Sigmoid colon (tissue), 4 donors: Measurements from ENCODE around the gene TBC1D16.

ENCODE experiments used
- CTCF ChIP-seq, 4 experiments: fragments of 450-650 bp in 3 of 4; fragments of 200-600 bp in 1 of 4; IDR thresholded peaks; one replicate each; pipeline ENCODE4 v1.5.1; 2016 to 2019; ENCODE audit warnings: antibody characterized with exemption in 4 of 4, mild to moderate bottlenecking in 3 of 4, moderate library complexity in 2 of 4
- EP300 ChIP-seq, 4 donors: sonication (generic); formaldehyde crosslinking; IDR thresholded peaks; one replicate each; pipeline ENCODE4 v1.6.1; 2017; ENCODE audit warnings: antibody characterized with exemption in 4 of 4
- POLR2A ChIP-seq, 2 donors: fragments of 450-650 bp; IDR thresholded peaks; one replicate each; pipeline ENCODE4 v1.6.1; 2016; ENCODE audit warnings: antibody characterized with exemption in 2 of 2, mild to moderate bottlenecking in 2 of 2, moderate library complexity in 2 of 2

GRCh38 chr17:80026359-80027042, 9.2 kb downstream of the TBC1D16 start:
- no peak for TF ChIP-seq CTCF (IDR thresholded peaks at IDR 0.05)
- TF ChIP-seq POLR2A (IDR thresholded peaks at IDR 0.05): no peak
- TF ChIP-seq EP300 (IDR thresholded peaks at IDR 0.05): no peak
